G401 (cell line): ENCODE measurements around the gene PHRF1. TPM values are rescaled to one million over a fixed set of nuclear protein-coding genes. Genes with fewer than 3 reads are reported as not detected.

Experiments used
- DNase-seq: peaks from one replicate; pipeline ENCODE4 v3.0.0-alpha.2; 2015; ENCODE audit warnings: low spot score
- in situ Hi-C: cut with HindIII; loops from 2 replicates; pipeline ENCODE4 v1.10.0; 2016; ENCODE audit warnings: low sequenced_read_pairs, mixed read lengths
- total RNA-seq: library from RNA; depleted of rRNA; stranded (reverse); fragments of >200 nt; shearing (Covaris generic); gene quantifications from 2 replicates; pipeline ENCODE4 v1.2.3, GENCODE V29; 2014

Gene PHRF1
- total RNA-seq, 1 experiment from 2014 or later: 34.8 TPM

GRCh38 chr11:610146-610801 lies 34.0 kb downstream of the PHRF1 start:
- in situ Hi-C loops: no loop called here

DNA sequence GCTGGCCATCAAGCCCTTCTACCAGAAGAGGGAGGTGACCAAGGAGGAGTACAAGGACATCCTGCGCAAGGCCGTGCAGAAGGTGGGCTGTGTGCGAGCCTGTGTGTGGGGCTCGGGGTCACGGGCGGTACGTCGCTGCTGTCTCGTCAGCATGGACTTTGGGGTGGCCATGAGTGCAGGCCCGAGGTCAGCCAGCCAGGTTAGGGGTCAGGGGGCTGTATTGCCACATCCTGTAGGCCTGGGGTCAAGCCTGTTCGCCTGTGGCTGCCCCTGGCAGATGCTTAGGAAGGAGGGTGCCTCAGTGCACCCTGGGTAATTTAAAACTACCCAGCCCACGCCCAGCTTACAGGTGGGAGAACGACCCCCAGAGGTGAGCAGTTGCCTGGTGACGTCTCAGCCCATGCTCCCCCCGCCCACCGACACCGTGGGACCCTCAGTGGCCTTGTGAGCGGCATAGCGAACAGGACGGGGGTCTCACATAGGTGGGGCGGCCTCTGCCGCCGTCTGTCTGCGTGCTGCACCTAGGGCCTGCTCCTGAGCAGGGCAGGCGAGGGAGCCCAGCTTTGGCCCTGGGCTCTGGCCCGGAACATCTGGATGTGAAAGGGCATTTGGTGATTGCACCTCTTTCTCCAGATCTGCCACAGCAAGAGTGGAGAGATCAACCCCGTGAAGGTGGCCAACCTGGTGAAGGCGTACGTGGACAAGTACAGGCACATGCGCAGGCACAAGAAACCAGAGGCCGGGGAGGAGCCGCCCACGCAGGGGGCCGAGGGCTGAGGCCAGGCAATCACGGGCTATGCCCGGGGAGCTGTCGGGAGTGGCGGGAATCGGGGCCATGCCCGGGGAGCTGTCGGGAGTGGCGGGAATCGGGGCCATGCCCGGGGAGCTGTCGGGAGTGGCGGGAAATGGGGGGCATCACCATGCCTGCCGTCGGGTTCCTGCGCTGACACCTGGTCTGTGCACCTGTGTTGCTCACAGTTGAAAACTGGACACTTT lies 35.0 kb downstream of the PHRF1 start:
- in situ Hi-C loops: no loop called here
- no peak for DNase-seq

More at GRCh38 chr11:610146-610801, 34.0 kb downstream of the PHRF1 start:
- no peak for DNase-seq

- DNase-seq: no peak
- in situ Hi-C loops: no loop called here
These were observed 36.1 kb downstream of the PHRF1 start for GRCh38 chr11:612201-612960.

- in situ Hi-C loops: no loop called here
- DNase-seq: no peak
These were observed 36.7 kb downstream of the PHRF1 start for GRCh38 chr11:612961-613300.

GRCh38 chr11:613369-613968 lies 37.2 kb downstream of the PHRF1 start:
- in situ Hi-C loops: no loop called here
- no peak for DNase-seq

DNA sequence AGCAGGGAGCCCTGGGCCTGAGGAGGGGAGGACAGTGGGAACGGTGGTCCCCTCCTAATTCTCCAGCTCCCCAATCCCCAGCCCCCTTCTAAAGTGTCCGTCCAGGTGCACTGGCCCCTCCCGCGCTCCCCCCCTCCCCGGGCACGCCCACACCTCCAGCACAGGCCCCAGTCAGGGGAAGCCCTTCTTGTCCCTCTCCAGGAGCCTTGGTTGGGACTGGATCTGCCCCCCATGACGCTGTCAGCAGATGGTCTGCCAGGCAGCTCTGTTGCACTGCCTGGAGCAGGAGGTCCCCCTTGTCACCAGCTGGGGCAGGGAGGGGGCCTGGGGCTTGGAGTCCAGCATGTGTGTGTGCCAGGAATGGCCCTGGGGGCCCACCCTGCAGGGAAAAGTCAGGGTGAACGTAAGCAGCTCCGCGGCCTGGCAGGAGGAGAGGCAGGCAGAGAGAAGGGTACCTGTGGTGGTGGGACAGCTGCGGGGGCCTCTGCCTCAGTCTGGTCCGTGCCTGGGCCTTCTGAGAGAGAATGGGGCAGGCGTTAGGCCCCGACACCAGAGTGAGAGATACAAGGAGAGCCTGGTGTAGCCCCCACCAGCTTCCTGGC lies 37.9 kb downstream of the PHRF1 start:
- DNase-seq: no peak
- in situ Hi-C loops: no loop called here

DNA sequence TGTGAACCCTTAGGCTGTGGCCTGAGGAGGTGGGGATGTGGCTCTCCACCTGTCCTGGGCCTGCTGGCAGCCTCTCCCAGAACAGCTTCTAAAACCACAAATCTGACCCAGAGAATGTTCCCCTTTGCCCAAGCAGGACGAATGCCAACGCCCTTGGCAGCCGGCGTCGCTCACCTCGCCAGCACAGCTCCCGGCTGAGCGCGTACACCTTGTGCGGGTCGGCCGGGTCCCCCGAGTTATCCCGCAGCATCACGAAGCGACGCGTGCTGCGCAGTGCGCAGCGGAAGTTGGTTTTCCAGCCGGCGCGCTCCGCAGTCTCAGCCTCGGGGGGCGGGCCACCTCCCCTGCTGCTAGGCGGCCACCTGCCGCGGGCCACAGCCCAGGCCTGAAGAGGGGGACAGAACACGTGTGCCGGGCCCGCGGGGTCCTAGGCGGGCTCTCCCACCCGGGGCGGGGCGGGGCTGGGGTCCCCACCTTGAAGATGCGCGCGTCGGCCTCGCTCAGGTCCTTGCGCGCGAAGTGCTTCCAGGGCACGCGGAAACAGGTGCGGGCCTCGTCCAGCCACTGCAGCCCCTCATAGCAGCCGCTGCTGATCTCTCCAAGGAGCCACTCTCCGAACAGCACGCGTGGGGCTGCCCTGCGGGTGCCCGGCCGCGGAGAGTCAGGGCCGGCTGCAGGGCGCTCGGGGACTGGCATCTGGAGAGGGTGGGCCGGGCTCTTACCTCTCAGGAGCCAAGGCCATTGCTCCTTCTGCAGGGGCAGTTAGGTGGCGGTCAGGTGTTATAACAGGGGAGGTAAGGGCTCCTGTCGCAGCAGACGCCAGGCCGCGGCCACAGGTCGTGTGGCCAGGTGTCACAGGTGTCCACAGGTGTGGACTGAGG lies 38.6 kb downstream of the PHRF1 start:
- peak; percentile 71 for DNase-seq
- in situ Hi-C loops: no loop called here

DNA sequence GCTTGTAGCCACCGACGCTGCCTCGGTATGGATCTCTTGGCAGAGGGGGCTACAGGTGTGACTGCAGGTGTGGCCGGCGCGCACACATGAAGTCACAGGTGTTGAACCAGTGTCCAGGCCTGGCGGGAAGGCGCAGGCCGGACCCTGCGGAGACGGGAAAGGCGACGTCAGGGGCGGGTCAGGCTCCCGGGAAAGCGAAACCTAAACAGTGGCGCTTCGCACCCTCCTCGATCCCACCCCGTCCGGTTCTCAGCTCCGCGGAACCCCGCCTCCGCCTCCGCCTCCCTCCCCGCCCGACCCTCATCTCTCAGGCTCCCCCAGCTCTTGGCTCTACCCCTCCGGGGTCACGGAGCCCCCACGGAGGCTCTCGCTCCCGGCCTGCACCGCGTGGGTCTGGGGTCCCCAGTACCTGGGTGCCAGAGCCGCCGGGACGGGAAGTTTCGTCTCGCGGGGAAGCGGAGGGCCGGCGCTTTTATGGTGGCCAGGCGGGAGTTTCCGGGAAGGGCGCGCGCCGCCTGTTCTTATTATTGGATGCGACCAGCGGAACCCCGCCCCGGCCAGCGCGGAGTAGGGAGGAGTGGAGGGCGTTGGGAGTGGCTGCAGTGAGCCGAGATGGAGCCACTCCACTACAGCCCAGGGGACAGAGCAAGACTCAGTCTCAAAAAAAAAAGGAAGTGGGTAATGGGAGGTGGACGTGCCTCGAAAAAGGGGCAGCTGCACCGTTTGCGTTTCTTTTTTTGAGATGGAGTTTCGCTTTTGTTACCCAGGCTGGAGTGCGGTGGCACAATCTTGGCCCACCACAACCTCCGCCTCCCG lies 39.4 kb downstream of the PHRF1 start, which contains the start of gene IRF7:
TSS of gene IRF7 (minus strand) at position 447 of the 816 bp plus-strand sequence. CDS start 586 bp downstream, outside the sequence.
- in situ Hi-C loops: no loop called here

DNA sequence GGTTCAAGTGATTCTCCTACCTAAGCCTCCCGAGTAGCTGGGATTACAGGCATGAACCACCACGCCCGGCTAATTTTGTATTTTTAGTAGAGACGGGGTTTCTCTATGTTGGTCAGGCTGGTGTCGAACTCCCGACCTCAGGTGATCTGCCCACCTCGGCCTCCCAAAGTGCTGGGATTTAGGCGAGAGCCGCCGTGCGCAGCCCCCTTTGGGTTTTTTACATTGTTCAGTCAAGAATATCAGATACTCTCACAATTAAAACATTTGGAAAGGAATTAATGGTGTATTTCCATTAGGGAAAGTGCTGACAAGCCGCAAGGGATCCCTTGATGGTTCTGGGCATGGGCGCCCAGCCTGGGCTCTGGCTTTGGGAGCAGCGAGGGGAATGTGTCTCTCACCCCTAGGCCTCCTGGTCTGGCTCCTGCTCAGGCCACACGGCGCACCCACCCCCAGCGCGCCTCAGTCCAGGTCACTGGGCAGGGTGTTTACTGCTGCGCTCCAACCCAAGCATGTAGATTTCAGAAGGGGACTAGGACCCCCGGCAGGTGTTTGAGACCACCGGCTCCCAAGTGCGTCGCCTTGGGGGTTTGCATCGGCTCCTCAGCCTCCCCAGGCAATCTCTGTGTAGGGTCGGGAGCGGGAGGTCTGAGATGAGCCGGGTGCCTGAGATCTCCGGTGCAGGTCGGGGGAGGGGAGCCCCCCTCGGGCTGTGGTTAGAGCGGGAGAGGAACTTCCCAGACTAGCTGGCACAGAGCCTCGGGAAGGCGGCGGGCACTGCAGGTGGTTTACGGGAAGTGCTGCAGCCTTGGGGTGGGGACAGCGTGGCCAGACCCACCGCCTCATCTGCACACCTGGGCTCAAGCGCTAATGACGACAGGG lies 40.3 kb downstream of the PHRF1 start:
- in situ Hi-C loops: no loop called here
- no peak for DNase-seq

More for the DNA sequence above, 39.4 kb downstream of the PHRF1 start, which contains the start of gene IRF7:
- peak; percentile 85 for DNase-seq

DNA sequence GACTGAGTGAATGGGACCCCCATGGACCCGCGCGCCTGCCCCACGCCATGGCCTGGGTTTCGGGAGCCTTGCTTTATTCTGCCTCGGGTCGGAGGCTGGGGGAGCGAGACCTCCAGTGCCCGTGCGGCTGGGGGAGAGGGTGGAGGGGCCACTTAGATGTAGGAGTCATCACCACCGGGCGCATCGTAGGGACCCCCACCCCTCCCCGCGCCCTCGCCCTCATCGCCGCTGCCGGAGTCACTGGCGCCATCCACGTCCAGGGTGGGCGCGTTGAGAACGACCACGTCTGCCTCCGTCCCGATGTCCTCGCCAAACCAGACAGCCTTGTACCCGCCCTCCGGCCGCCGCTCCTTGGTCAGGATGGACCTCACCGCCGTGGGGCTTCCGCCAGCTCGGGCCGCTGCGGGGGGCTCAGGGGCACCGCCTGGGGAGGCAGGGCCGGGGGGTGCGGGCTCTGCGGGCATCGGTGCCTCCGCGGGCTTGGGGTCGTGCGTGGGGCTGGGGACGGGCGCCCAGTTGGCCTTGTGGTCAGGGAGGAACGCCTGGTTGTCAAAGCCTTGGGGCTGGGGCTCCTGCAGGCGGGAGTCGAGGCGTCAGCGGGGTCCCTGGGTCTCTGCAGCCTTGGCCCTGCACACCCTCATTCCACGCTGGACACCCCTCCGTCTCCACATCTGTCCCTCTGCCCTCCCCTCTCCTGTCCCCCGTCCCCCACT lies 41.1 kb downstream of the PHRF1 start:
- DNase-seq: no peak
- in situ Hi-C loops: no loop called here

DNA sequence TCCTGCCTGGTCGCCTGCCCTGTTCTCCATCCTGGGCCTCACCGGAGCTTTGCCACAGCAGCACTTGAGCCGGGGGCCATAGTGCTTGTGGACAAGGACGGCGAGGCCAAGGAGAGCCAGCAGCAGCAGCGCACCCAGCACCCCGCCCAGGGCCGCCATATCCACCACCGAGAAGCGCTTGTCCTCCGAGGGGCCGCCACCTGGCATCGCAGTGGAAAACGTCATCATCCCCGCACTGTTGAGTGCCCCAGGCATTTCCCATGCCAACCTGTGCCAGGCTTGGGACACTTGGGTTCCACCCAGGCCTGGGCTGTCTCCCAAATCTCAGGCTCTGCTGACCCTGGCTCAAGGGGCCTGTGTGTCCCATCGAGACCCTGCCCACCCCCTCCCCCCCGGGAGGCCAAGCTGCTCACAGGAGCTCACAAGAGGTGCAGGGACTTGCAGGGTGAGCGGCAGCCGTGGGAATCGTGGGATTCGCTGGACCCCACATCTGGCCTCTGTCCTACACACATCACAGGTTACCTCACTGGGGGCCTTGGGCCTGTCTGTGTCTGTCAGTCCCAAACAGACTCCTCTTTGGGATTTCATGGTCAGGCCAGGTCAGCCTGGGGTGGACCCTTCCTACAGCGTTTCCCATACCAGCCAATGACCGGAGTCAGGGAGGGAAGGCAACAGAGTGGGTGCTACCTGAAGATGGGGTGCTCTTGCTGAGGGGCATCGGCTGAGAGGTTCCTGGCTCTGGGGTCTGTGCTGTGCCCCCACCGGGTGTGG lies 41.8 kb downstream of the PHRF1 start:
- in situ Hi-C loops: no loop called here
- no peak for DNase-seq

DNA sequence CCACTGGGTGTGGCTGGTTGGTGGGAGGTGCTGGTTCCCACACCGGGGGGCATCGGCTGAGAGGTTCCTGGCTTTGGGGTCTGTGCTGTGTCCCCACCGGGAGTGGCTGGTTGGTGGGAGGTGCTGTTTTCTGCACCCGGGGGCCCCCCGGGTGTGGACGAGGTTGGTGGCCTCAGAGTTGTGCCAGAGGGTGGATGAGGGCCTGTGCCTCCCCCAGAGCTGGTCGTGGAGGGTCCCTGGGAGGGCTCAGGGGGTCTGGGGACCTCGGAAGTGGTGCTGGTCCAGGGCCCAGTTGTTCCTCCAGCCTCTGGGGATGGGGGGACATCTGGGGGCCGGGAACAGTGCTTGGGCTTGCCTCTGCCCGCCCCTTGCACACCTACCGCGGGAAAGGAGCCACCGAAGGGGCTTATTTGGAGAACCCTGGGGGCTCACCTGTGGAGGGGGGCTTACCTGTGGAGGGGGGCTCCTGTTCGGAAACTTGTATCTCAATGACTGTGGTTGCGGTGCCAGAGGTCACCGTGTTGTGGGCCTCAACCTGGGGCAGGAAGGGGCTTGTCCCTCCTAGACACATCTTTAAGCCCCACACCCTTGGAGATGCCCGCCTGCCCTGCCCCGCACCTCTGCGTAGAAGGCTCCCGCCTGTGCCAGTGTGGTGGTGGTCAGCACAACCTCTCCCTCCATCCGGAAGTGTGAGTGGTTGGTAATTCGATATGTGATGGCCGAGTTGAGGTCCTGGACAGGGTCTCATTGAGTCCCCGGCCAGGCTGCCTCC lies 42.8 kb downstream of the PHRF1 start:
- in situ Hi-C loops: no loop called here
- no peak for DNase-seq

DNA sequence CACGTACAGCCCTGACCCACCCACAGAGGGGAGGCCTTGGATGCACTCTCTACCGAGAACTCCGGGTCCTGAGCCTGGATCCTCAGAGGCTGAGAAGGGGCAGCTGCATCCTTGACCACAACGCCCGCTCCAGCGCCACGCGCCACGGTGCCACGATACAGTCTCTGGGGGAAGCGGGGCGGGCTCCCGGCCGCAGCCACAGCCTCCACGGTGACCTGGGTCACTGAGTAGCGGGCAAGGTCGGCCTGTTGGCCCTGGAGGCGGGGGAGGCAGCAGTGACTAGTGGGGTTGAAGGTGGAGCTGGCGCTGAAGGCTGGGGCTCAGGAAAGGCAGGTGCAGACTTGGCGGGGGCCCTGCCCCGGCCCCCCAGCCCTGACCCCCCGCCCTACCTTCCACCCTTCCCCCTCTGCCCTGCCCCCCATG lies 43.4 kb downstream of the PHRF1 start:
- in situ Hi-C loops: no loop called here
- DNase-seq: no peak

- DNase-seq: no peak
- in situ Hi-C loops: no loop called here
These were observed 43.9 kb downstream of the PHRF1 start for GRCh38 chr11:620201-620600.
